A673 (cell line): ENCODE results near the gene TRPM1. TPM values are rescaled to one million over a fixed set of nuclear protein-coding genes. Genes with fewer than 3 reads are reported as not detected.

Source experiments
- BruUV-seq: library from RNA; stranded (reverse); fragments of 400-500 nt; replicated peaks from 2 replicates; lab custom pipeline; 2021; lab: Mats Ljungman, UMichigan
- CTCF ChIA-PET: fragments of 300-600 bp; sonication (Branson Sonifier 250); formaldehyde crosslinking; loops from one replicate; lab custom pipeline; 2022; ENCODE audit warnings: antibody characterized with exemption; lab: Charles Lee
- POLR2A ChIA-PET: fragments of 300-600 bp; sonication (Branson Sonifier 250); formaldehyde crosslinking; loops from one replicate; lab custom pipeline; 2022; ENCODE audit warnings: antibody characterized with exemption; ENCODE audit not compliant: low non-redundant PET; lab: Charles Lee
- DNase-seq: peaks from one replicate; pipeline ENCODE4 v3.0.0-alpha.2; 2015; ENCODE audit warnings: low spot score
- H3K27ac ChIP-seq: fragments of 200-600 bp; sonication (generic); 2 replicates; pipeline ENCODE4 v1.5.1; 2016; ENCODE audit warnings: mixed run types, low read depth, mild to moderate bottlenecking, mixed read lengths, antibody characterized with exemption, low read length; ENCODE audit not compliant: poor library complexity, severe bottlenecking
- H3K27me3 ChIP-seq: fragments of 200-600 bp; sonication (generic); replicated peaks from 2 replicates; pipeline ENCODE4 v1.6.1; 2017; ENCODE audit warnings: mixed run types, low read depth, mild to moderate bottlenecking, mixed read lengths, antibody characterized with exemption, low read length; ENCODE audit not compliant: insufficient read depth, poor library complexity
- H3K36me3 ChIP-seq: fragments of 200-600 bp; sonication (generic); 2 replicates; pipeline ENCODE4 v1.6.1; 2016; ENCODE audit warnings: mixed run types, mild to moderate bottlenecking, mixed read lengths, antibody characterized with exemption, low read length; ENCODE audit not compliant: insufficient read depth, poor library complexity, severe bottlenecking
- H3K4me1 ChIP-seq: fragments of 200-600 bp; sonication (generic); 2 replicates; pipeline ENCODE4 v1.6.1; 2017; ENCODE audit warnings: mixed run types, mild to moderate bottlenecking, mixed read lengths, antibody characterized with exemption, low read length; ENCODE audit not compliant: insufficient read depth, poor library complexity, severe bottlenecking
- H3K4me3 ChIP-seq: fragments of 200-600 bp; sonication (generic); 2 replicates; pipeline ENCODE4 v1.5.1; 2016; ENCODE audit warnings: low read depth, mixed run types, mild to moderate bottlenecking, mixed read lengths, low read length; ENCODE audit not compliant: poor library complexity, severe bottlenecking
- H3K9me3 ChIP-seq: fragments of 200-600 bp; sonication (generic); 2 replicates; pipeline ENCODE4 v1.6.1; 2016; ENCODE audit warnings: mixed run types, low read depth, mild to moderate bottlenecking, mixed read lengths, antibody characterized with exemption, low read length; ENCODE audit not compliant: poor library complexity, severe bottlenecking
- EZH2 ChIP-seq: fragments of 200-600 bp; sonication (generic); IDR thresholded peaks from 2 replicates; pipeline ENCODE4 v1.6.1; 2017; ENCODE audit warnings: borderline replicate concordance, low read depth, mild to moderate bottlenecking, mixed read lengths, antibody characterized with exemption, low read length; ENCODE audit not compliant: poor library complexity, severe bottlenecking
- intact Hi-C: fragments of 100-400 bp; cut with micrococcal nuclease; formaldehyde crosslinking; loops from one replicate; pipeline ENCODE4 v1.10.0; 2022; ENCODE audit not compliant: unreplicated experiment
- total RNA-seq: library from RNA; stranded (reverse); gene quantifications from 2 replicates; pipeline ENCODE4 v1.2.3, GENCODE V29; 2021
- TF ChIP-seq, protein P1 (sequence below): fragments of 300-800, 200-600 bp; sonication (generic); conservative IDR thresholded peaks from 2 replicates; pipeline ENCODE4 v1.5.1; 2017; ENCODE audit warnings: low read depth, mild to moderate bottlenecking, antibody characterized with exemption, low read length, moderate library complexity, mixed read lengths

The TRPM1 gene
- total RNA-seq, 1 experiment from 2014 or later, result not detected

DNA sequence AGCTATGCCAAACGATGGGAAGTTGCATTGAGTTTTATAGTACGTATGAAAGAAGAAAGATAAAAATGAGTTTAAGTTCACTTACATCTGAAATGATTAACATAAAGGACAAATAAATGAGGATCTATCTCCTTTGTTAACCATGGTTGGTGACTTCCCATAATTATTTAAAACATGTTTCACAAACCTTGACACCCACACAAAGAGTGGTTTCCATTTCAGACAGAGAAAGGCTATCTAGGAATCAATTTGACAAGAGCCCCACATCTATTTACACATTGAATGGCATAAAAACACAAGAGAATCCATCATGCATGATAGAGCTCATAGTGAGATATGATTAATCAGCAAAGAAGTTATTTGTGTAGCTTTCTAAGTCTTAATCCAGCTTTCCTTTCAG is 95.9 kb downstream of the TRPM1 start:
- intact Hi-C loops, result no loop called here
- BruUV-seq, result no TSS peak

GRCh38 chr15:31004220-31004733 is 97.2 kb downstream of the TRPM1 start:
- POLR2A ChIA-PET, result no interaction called here
- BruUV-seq, result no TSS peak
- intact Hi-C loops, result no loop called here

More for the DNA sequence above, 95.9 kb downstream of the TRPM1 start:
- no peak for TF ChIP-seq EZH2
- TF ChIP-seq, protein P1, sequence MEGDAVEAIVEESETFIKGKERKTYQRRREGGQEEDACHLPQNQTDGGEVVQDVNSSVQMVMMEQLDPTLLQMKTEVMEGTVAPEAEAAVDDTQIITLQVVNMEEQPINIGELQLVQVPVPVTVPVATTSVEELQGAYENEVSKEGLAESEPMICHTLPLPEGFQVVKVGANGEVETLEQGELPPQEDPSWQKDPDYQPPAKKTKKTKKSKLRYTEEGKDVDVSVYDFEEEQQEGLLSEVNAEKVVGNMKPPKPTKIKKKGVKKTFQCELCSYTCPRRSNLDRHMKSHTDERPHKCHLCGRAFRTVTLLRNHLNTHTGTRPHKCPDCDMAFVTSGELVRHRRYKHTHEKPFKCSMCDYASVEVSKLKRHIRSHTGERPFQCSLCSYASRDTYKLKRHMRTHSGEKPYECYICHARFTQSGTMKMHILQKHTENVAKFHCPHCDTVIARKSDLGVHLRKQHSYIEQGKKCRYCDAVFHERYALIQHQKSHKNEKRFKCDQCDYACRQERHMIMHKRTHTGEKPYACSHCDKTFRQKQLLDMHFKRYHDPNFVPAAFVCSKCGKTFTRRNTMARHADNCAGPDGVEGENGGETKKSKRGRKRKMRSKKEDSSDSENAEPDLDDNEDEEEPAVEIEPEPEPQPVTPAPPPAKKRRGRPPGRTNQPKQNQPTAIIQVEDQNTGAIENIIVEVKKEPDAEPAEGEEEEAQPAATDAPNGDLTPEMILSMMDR, result no peak
- Histone ChIP-seq H3K36me3 (no peaks in the 10 kb centered on the region), H3K27me3 (peaks cover 26% of the 10 kb centered on the region), H3K4me1 (no peaks in the 10 kb centered on the region), H3K9me3 (no peaks in the 10 kb centered on the region), H3K4me3 (no peak overlapping the region), H3K27ac (no peak overlapping the region)
- DNase-seq, result no peak
- CTCF ChIA-PET, result no interaction called here
- POLR2A ChIA-PET, result no interaction called here

GRCh38 chr15:31001702-31002101 is 99.8 kb downstream of the TRPM1 start:
- CTCF ChIA-PET, result no interaction called here
- intact Hi-C loops, result no loop called here

More at GRCh38 chr15:31004220-31004733, 97.2 kb downstream of the TRPM1 start:
- Histone ChIP-seq H3K4me1 (no peaks in the 10 kb centered on the region), H3K27ac (no peak overlapping the region), H3K9me3 (no peaks in the 10 kb centered on the region), H3K27me3 (peaks cover 27% of the 10 kb centered on the region), H3K36me3 (no peaks in the 10 kb centered on the region), H3K4me3 (no peak overlapping the region)
- DNase-seq, result no peak
- TF ChIP-seq, protein P1, result no peak
- no peak for TF ChIP-seq EZH2
- CTCF ChIA-PET, result no interaction called here

More at GRCh38 chr15:31001702-31002101, 99.8 kb downstream of the TRPM1 start:
- no peaks in the 10 kb centered on the region for H3K4me1 ChIP-seq
- H3K27ac ChIP-seq, result no peak overlapping the region
- BruUV-seq, result no TSS peak
- POLR2A ChIA-PET, result no interaction called here
- DNase-seq, result no peak
- H3K27me3 ChIP-seq, result peaks cover 19% of the 10 kb centered on the region
- no peaks in the 10 kb centered on the region for H3K9me3 ChIP-seq
- H3K36me3 ChIP-seq, result no peaks in the 10 kb centered on the region
- no peak for TF ChIP-seq EZH2
- TF ChIP-seq, protein P1, result no peak
- no peak overlapping the region for H3K4me3 ChIP-seq
